SKM-1 treated with dmso at 0.1 percent for 144 hours (cell line): ENCODE data around the gene GRK3.
"Not testable (repeated sequence)": the region's sequence is repeated elsewhere in the genome, so short reads cannot be mapped to it uniquely, and the experiment has no call there.

Experiments used
- DNase-seq: peaks from one replicate; lab custom pipeline; 2025; ENCODE audit not compliant: unreplicated experiment; lab: John Stamatoyannopoulos, UW

GRK3 gene

DNA sequence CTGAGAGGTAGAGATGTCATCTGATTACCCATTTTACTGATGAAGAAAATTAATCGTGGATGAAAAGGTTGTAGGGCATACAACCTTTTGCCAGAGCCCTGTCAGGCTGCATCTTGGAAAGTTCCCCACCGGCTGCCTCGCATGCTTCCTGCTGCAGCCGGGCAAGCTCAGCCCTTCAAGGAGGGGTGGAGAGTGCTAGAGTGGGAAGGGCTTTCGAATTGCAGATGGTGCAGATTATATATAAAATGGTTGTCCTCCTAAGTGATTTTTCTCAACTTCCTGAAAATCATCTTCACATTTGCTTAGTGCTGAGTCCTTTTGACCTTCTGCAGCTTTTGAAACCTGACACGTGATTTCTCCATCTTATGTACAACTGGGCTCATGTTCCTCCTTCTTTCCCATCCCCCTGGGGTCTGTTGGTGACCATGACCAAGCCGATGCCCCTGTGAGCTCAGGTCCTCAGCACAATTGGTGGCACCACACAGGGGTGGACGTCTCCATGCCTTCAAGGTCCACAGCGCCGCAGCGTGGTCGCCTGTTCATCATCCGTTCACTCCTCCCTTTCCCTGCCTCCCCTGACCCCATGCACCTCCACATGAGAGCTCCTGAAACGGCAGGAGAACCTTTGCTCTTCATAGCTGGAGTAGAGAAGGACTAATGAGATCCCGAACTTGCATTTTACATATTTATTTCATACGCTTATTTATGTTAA is 129.9 kb downstream of the GRK3 start:
- DNase-seq, result no peak

DNA sequence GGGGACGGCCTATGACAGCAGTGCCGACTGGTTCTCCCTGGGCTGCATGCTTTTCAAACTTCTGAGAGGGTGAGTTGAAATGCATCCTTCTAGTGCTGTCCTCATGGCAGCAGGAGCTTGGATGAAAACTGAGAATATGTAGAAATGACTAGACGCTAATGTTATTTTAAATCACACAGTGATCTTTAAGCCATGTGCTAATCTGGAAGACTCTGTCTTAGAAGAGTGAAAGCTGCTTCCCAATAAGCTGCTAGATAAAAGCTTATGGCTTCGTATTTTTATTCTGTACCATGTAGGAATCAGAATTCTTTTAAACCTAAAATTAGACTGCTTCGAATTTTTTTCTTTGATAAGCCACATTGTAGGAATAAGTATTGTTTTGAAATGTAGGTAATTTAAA is 130.7 kb downstream of the GRK3 start:
- DNase-seq, result no peak

GRCh38 chr22:25696763-25697162 is 132.3 kb downstream of the GRK3 start:
- no peak for DNase-seq

DNA sequence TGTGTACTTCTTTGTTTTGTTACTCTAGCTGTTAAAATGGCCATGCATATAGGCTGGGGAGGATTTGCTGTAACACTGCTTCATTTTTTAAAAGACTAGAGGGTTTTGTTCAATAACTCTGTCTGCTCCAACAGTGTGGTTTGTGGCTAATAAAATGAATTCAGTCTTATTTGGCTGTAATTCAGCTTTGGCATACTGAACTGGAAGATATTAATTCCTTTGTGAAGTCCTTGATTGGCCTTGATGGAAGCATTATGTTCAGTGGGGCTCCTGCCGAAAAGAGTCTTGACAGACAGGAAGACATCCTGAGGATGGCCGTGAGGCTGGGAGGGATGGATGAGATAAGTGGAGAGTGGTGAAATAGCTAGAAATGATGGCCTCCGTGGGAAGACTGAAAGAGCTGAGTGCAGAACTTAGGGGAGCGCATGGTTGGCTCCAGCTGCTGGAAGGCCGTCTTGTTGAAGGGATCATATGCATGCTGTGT is 132.7 kb downstream of the GRK3 start:
- no peak for DNase-seq

DNA sequence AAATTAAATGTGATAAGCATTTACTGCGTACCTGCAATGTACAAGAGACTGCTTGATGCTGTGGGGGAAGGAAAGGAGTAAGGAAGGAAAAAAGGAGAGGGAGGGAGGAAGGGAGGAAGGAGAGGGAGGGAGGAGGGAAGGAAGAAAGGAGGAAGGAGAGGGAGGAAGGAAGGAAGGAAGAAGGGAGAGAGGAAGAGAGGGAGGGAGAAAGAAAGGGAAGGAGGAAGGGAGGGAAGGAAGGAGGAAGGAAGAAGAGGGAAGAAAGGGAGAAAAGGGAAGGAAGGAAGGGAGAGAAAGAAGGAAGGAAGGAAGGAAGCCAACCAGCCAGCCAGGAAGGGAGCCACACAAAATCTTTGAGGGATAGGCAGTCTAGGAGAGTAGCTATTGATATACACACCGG is 133.5 kb downstream of the GRK3 start:
- no peak for DNase-seq

- DNase-seq, result no peak
These were observed 134.0 kb downstream of the GRK3 start for GRCh38 chr22:25698461-25698860.

GRCh38 chr22:25698978-25699377 is 134.5 kb downstream of the GRK3 start:
- no peak for DNase-seq

DNA sequence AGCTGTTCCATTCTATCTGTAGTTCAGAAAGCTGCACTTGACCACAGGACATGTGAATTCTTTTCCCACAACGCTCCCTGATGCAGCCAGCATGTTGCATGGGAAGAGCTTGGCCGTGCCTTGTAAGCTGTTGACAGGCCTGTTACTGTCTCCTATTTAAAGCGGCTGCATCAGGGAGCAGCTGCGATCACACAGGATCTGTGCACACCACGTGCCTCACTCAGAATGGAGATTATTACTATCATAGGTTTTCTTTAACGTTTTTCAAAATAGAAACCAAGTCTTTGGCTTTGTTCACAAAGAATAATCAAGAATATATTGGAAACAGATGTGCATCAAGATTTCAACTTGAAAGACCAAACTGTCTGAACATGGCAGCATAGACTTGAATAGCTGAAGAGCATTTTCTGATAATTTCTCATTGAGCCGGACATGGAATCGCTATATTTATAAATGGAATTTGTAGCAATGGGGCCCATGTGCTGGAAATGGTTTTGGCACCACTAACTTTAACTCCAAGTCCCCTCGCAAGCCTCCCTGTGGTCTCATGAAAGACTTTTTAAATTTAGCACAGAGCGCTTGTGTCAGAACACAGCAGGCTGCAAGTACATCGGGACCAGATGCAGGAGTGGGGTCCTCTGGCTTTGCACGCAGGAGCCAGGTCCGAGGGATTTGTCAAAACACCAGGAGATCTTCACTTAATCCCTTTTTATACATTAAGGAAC is 136.7 kb downstream of the GRK3 start:
- no peak for DNase-seq

GRCh38 chr22:25702040-25702439 is 137.6 kb downstream of the GRK3 start:
- no peak for DNase-seq

- DNase-seq, result no peak
These were observed 138.2 kb downstream of the GRK3 start for GRCh38 chr22:25702571-25703167.

DNA sequence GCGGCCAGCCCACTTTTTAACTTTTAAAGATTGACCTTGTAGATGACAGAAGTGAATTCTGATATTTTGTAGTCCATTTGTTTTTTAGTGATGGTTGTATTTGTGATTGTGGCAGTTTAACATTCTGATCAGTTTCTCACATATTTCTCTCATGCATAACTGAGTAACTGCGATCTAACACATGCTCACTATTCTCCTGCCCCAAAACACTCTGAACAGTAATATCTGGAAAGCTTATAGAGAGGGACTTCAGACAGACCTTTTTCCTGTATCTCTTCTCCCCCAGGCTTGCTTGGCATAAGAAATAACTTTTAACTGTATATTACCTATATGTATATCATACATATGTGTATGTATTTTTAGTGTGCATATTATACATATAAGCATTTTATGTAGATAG is 140.2 kb downstream of the GRK3 start:
- DNase-seq, result no peak

DNA sequence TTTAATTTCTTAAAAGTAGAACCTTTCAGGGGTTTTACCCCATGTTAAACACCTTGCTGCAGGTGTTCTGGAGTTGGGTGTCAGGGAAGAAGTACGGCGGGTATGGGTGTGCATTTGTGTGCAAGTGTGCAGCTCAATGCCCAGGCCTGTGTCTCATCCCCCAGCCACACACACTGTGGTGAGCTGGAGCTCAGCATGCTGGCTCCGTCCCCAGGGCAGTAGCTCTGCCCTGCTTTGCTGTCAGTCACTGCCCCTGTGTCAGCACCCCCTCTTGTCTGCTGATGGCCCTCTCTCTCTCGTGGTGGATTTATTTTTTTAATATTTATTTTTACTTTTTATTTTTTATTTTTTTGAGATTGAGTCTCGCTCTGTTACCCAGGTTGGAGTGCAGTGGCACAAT is 141.7 kb downstream of the GRK3 start:
- DNase-seq, result no peak

GRCh38 chr22:25708430-25708829 is 144.0 kb downstream of the GRK3 start:
- DNase-seq, result not testable (repeated sequence)

DNA sequence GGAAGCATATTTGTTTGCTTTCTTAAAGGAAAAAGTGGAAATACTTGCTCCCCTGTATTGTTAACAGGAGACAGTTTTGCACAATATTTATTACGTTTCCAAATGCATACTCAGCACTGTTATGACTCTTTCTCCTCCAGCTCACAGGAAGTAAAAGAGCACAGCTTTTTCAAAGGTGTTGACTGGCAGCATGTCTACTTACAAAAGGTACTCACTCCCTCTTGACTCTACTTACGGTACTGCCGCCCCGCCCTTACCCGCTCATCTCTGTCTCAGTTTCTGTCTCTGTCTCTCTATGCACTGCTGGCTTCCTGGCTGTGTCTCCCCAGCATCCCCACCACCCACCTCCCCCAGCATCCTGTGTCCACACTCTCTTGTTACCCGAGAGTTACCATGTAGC is 145.3 kb downstream of the GRK3 start:
- DNase-seq, result no peak

- DNase-seq, result no peak
These were observed 146.0 kb downstream of the GRK3 start for GRCh38 chr22:25710501-25710900.

DNA sequence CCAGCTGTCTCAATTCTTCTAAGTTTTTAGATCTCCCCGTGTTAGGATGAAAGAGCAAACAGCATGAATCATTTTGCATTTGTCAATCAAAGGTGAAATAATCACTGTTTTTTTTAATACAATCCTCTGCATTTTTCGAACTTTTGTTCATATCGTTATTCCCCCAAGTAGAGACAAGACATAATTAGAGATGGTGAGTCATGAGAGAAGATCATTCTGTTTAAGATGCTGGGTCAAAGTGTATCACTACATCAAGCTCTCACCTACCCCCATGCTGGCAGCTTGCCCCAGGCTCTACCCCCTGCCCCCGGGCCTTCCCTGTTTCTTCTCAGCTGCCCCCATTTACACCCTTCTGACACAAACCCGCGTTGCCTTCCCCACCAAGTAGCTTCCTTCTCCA is 147.0 kb downstream of the GRK3 start:
- DNase-seq, result no peak

DNA sequence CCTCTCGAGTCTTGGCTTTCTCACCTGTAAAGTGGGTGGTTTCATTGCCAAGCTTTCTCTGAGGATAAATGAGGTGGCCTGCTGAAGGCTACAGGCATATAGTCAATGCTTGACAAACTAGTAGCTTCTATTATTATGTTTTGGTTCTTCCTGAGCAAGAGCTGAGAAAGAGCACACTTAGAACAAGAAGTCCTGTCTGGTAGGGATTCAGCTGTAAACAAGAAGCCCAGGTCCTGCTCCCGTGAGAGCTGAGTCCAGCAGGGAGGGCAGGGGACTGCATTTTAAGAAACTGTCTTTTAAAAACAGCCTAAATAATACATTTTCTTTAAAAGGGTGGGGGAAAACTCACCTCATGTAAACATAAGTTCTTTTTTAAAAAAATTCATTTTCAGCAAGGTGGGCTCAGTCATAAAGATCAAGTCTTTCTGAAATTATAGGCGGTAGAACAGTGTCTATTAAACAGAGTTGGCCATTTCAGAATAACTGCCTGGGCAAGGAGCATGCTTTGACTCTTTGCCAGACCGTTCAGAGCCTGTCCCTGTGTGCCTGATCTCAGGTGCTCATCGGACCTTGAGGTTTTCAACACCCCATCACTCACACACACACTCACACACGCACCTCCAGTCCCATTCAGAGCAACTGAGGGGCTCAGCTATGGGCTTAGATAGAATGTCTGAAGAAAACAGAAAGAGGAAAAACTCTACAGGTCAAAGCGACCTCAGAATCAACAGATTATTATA is 148.4 kb downstream of the GRK3 start:
- no peak for DNase-seq

DNA sequence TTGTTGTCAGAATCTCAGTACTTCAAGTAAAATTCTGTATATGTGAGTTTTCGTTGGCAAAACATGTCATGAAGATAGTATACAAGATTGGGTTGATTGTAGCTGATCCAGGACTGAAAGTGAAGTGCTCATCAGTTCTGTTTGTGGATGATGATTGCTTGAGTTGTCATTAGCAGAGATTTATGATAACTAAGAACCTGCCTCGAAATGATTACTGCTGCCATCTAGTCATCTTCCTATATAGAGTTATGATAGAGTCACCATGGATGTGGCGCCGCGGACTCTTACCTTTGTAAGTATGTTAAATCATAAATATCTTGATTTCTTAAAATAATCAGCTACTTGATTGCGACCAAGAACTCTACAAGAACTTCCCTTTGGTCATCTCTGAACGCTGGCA is 149.6 kb downstream of the GRK3 start:
- no peak for DNase-seq

- DNase-seq, result no peak
These were observed 150.3 kb downstream of the GRK3 start for GRCh38 chr22:25714739-25715138.

GRCh38 chr22:25716637-25717036 is 152.2 kb downstream of the GRK3 start:
- DNase-seq, result no peak

DNA sequence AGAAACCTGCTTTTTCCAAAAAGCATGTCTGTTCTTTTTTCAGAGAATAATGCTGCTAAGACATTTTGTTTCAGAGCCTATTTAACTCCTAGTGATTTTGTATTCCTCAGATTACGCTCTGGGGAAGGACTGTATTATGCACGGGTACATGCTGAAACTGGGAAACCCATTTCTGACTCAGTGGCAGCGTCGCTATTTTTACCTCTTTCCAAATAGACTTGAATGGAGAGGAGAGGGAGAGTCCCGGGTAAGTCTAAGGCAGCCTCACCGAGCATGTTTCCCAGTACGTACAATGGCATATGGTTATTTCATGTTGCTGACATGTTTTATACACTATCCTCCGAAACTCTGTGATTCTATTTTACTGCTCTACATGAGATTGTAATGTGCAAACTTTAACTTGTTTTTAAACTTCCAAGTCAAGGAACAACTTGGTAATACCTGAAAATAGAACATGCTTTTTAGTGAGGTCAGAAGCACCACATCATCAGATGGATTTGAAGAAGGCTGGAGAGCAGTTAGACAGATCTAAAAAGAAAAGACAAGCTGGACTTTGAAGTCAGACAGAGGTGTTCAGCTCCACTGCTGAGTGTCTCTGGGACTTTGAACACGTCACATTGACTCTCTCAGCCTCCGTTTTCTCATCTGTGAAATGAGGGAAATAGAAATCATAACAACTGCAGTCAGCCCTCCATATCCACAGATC is 153.8 kb downstream of the GRK3 start:
- no peak for DNase-seq
